HG03196 (cell line): Measurements from ENCODE around the gene SSBP3.

Source experiments
- ATAC-seq: cut with Tn5 transposase; IDR thresholded peaks from one replicate; pipeline ENCODE4 v1.9.1; 2021; ENCODE audit not compliant: unreplicated experiment

The SSBP3 gene

GRCh38 chr1:54271341-54271740, 134.9 kb downstream of the SSBP3 start:
- ATAC-seq: no peak

- ATAC-seq: no peak
Measured at GRCh38 chr1:54270543-54270942, 135.7 kb downstream of the SSBP3 start.

- ATAC-seq: no peak
Measured at GRCh38 chr1:54268762-54269297, 137.4 kb downstream of the SSBP3 start.

- ATAC-seq: no peak
Measured at GRCh38 chr1:54267815-54268761, 138.1 kb downstream of the SSBP3 start.

- ATAC-seq: no peak
Measured at GRCh38 chr1:54266908-54267307, 139.3 kb downstream of the SSBP3 start.

GRCh38 chr1:54266195-54266594, 140.0 kb downstream of the SSBP3 start:
- ATAC-seq: no peak

GRCh38 chr1:54265659-54266058, 140.5 kb downstream of the SSBP3 start:
- no peak for ATAC-seq

- no peak for ATAC-seq
Measured at GRCh38 chr1:54265126-54265525, 141.1 kb downstream of the SSBP3 start.

GRCh38 chr1:54263601-54264226, 142.5 kb downstream of the SSBP3 start:
- ATAC-seq: no peak

- no peak for ATAC-seq
Measured at GRCh38 chr1:54262244-54262643, 143.9 kb downstream of the SSBP3 start.

- no peak for ATAC-seq
Measured at GRCh38 chr1:54260810-54261209, 145.4 kb downstream of the SSBP3 start.

GRCh38 chr1:54259546-54260140, 146.6 kb downstream of the SSBP3 start:
- no peak for ATAC-seq

- no peak for ATAC-seq
Measured at GRCh38 chr1:54257876-54258275, 148.3 kb downstream of the SSBP3 start.

GRCh38 chr1:54257346-54257620, 148.9 kb downstream of the SSBP3 start:
- no peak for ATAC-seq

- no peak for ATAC-seq
Measured at GRCh38 chr1:54256522-54257345, 149.5 kb downstream of the SSBP3 start.

- ATAC-seq: no peak
Measured at GRCh38 chr1:54255026-54255702, 151.0 kb downstream of the SSBP3 start.

GRCh38 chr1:54254055-54254454, 152.1 kb downstream of the SSBP3 start:
- no peak for ATAC-seq

- ATAC-seq: no peak
Measured at GRCh38 chr1:54253480-54253879, 152.7 kb downstream of the SSBP3 start.

GRCh38 chr1:54252371-54252936, 153.7 kb downstream of the SSBP3 start:
- ATAC-seq: no peak

- no peak for ATAC-seq
Measured at GRCh38 chr1:54250670-54251069, 155.5 kb downstream of the SSBP3 start.
